Fibroblast of villous mesenchyme (primary cell): ENCODE results near the gene MAB21L4. TPM values are rescaled to one million over a fixed set of nuclear protein-coding genes. Genes with fewer than 3 reads are reported as not detected.

Experiments
- DNase-seq: peaks from one replicate; pipeline ENCODE4 v3.0.0-alpha.2; 2010; ENCODE audit warnings: low read depth
- H3K4me3 ChIP-seq: 2 replicates; pipeline ENCODE4 v1.5.1; 2011; ENCODE audit warnings: low read depth, mild to moderate bottlenecking, low read length
- CTCF ChIP-seq: IDR thresholded peaks from 2 replicates; pipeline ENCODE4 v1.5.1; 2012; ENCODE audit warnings: low read depth, mild to moderate bottlenecking, low read length; ENCODE audit not compliant: insufficient read depth
- total RNA-seq: library from RNA; depleted of rRNA; stranded (reverse); fragments of >200 nt; gene quantifications from 2 replicates; pipeline ENCODE4 v1.2.3, GENCODE V29; 2012

MAB21L4 gene
- total RNA-seq, 1 donor = not detected

DNA sequence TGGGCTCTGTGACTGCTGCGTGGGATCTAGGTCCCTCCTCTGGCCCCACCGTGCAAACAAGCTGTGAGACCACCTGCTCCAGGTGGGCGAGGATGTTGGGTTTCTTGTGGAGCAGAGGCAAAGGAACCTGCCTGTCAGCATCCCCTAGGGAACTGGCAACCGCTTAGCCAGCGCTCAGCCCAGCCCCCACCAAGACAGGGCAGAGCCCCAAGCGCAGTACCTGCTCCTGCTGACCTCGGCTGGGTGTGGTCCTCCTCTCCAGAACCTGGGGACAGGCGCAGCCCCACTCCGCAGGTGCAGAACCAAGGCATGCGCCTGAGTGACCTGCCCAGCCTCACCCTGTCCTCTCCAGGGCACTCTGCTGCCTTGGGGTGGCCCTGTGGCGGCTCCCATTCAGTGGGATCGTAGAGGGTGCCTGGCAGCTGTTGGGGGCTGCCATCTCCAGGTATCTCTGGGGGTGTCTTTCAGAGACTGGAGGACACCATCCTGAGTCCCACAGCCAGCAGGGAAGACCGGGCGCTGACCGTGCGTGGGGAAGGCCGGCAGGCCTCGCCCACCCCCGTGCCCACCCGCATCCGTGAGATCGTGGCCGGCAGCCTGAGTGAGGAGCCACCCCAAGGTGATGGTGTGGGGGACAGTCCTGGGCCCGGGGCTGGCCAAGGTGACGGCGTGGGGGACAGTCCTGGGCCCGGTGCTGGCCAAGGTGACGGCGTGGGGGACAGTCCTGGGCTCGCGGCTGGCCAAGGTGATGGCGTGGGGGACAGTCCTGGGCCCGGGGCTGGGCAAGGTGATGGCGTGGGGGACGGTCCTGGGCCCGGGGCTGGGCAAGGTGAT lies 22.5 kb upstream of the MAB21L4 start:
- DNase-seq = no peak
- no peak for TF ChIP-seq CTCF
- no peak overlapping the region for H3K4me3 ChIP-seq

GRCh38 chr2:240917684-240918257 lies 21.8 kb upstream of the MAB21L4 start:
- no peak for DNase-seq
- TF ChIP-seq CTCF = no peak
- no peak overlapping the region for H3K4me3 ChIP-seq

- DNase-seq = no peak
- H3K4me3 ChIP-seq = no peak overlapping the region
- TF ChIP-seq CTCF = no peak
Measured at GRCh38 chr2:240917009-240917683, 21.2 kb upstream of the MAB21L4 start.

DNA sequence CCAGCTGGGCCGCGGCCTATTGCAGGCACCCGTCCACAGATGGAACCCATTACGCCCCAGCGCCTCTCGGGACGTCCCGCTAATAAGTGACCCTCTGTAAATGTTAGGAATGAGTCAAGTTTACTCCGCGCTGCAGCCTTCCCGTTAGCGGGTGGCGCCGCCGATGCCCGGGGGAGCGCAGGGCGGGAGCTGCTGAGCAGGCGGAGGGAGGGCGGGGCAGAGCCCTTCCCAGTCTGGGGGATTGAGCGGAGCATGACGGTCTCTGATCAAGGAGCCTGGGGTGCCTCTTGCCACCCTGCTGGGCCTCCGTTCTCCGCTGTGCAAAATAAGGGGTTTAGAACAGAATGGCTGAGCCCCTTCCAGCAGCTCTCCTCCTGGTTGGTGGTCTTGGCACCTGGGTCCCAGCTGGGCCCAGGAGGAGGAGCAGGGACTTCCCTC lies 20.6 kb upstream of the MAB21L4 start:
- TF ChIP-seq CTCF = no peak
- no peak overlapping the region for H3K4me3 ChIP-seq
- peak; percentile 69 for DNase-seq

DNA sequence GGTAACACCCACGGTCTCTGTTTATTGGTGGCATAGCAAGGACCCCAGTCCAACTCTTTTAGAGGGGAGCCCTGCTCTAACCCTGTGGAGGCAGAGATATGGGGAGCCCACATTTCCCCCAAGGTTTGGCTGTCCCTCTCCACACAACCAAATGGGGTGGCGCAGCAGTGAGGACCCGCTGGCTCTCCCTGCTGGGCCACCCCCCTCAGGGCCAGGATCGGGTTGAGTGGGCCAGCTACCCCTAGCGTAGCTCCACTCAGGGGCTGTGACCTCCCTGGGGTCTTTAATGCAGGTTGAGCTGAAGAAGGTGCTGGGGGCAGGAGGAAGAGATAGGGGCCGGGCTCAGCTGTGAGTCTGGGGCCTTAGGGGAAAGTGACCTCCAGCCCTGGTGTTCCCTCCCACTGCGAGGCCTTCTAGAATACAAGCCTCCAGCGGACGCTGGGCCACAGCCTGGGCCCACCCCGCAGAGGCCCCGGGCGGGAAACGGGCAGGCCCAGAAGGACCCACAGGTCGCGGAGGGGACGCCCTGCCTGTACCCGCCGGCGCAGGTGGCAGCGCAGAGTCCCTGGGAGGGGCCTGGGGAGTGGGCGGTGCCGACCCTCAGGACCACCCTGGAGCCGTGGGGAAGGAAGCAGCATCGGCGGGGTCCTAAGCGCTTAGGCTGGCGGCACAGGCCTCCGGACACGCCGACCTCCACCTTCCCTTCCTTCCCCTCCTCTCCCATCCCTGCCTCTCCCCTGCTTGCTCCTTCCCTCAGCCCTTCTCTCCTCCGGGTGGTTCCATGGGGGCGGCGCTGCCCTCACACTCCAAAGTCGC lies 19.8 kb upstream of the MAB21L4 start:
- TF ChIP-seq CTCF = no peak
- H3K4me3 ChIP-seq = no peak overlapping the region
- DNase-seq = no peak
